Skin of body (tissue), 2 donors: ENCODE data around the gene ZCWPW1. TPM values are rescaled to one million over a fixed set of nuclear protein-coding genes. Genes with fewer than 3 reads are reported as not detected.
"Not testable (repeated sequence)": the region's sequence is repeated elsewhere in the genome, so short reads cannot be mapped to it uniquely, and the experiment has no call there.

Source experiments
- DNase-seq: peaks from one replicate; lab custom pipeline; 2025; lab: John Stamatoyannopoulos, UW
- total RNA-seq: library from RNA; depleted of rRNA; stranded (reverse); fragments of >200 nt; gene quantifications from one replicate; pipeline ENCODE4 v1.2.3, GENCODE V29; 2014

Gene ZCWPW1
- total RNA-seq, 1 donor from 2014 or later = 4.7 TPM

- DNase-seq = no peak
These were observed 72.0 kb downstream of the ZCWPW1 start for GRCh38 chr7:100356416-100357068.

GRCh38 chr7:100353685-100354330 lies 74.7 kb downstream of the ZCWPW1 start:
- DNase-seq = no peak

GRCh38 chr7:100352984-100353684 lies 75.4 kb downstream of the ZCWPW1 start:
- DNase-seq = no peak

- DNase-seq = not testable (repeated sequence)
These were observed 76.2 kb downstream of the ZCWPW1 start for GRCh38 chr7:100352230-100352781.

GRCh38 chr7:100351657-100352058 lies 76.8 kb downstream of the ZCWPW1 start:
- no peak for DNase-seq

Other genes starting within 250 kb of the ZCWPW1 start
- gene PVRIG, start 208.8 kb downstream of the ZCWPW1 start, total RNA-seq = not detected
- not detected for gene SPDYE3, start 121.0 kb downstream of the ZCWPW1 start, total RNA-seq
- 13.4 TPM for gene PILRB, start 70.6 kb downstream of the ZCWPW1 start, total RNA-seq
- 3.2 TPM for gene PILRA, start 55.2 kb downstream of the ZCWPW1 start, total RNA-seq
- 16.2 TPM for gene MEPCE, start 1.1 kb upstream of the ZCWPW1 start, total RNA-seq
- 8.1 TPM for gene PPP1R35, start 7.8 kb upstream of the ZCWPW1 start, total RNA-seq
- 0.49 TPM for gene SPACDR, start 35.6 kb upstream of the ZCWPW1 start, total RNA-seq
- 18.8 TPM for gene TSC22D4, start 50.5 kb upstream of the ZCWPW1 start, total RNA-seq
- 1.7 TPM for gene NYAP1, start 55.2 kb upstream of the ZCWPW1 start, total RNA-seq
- 5.2 TPM for gene AGFG2, start 110.5 kb upstream of the ZCWPW1 start, total RNA-seq
- gene SAP25, start 145.2 kb upstream of the ZCWPW1 start, total RNA-seq = 0.39 TPM
- 13.3 TPM for gene LRCH4, start 157.4 kb upstream of the ZCWPW1 start, total RNA-seq
- 0.20 TPM for gene FBXO24, start 157.6 kb upstream of the ZCWPW1 start, total RNA-seq
- gene PCOLCE, start 173.7 kb upstream of the ZCWPW1 start, total RNA-seq = 102 TPM
- gene MOSPD3, start 183.8 kb upstream of the ZCWPW1 start, total RNA-seq = 5.8 TPM
- 1.4 TPM for gene TFR2, start 212.8 kb upstream of the ZCWPW1 start, total RNA-seq
- not detected for gene ACTL6B, start 227.7 kb upstream of the ZCWPW1 start, total RNA-seq
- 69.4 TPM for gene GNB2, start 245.0 kb upstream of the ZCWPW1 start, total RNA-seq